LNCaP clone FGC (cell line): ENCODE measurements around the gene ACKR2.

ENCODE experiments used
- DNase-seq: peaks from one replicate; pipeline ENCODE4 v3.0.0-alpha.2; 2011; ENCODE audit warnings: low read depth
- H3K4me3 ChIP-seq: 2 replicates; pipeline ENCODE4 v1.5.1; 2011; ENCODE audit warnings: mild to moderate bottlenecking, low read depth, low read length, control low read depth
- TF ChIP-seq, protein P1 (sequence below): IDR thresholded peaks from 2 replicates; pipeline ENCODE4 v1.5.1; 2012; ENCODE audit warnings: mild to moderate bottlenecking; ENCODE audit not compliant: control insufficient read depth, insufficient read depth; ENCODE audit errors: extremely low read depth

ACKR2 gene, protein sequence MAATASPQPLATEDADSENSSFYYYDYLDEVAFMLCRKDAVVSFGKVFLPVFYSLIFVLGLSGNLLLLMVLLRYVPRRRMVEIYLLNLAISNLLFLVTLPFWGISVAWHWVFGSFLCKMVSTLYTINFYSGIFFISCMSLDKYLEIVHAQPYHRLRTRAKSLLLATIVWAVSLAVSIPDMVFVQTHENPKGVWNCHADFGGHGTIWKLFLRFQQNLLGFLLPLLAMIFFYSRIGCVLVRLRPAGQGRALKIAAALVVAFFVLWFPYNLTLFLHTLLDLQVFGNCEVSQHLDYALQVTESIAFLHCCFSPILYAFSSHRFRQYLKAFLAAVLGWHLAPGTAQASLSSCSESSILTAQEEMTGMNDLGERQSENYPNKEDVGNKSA

DNA sequence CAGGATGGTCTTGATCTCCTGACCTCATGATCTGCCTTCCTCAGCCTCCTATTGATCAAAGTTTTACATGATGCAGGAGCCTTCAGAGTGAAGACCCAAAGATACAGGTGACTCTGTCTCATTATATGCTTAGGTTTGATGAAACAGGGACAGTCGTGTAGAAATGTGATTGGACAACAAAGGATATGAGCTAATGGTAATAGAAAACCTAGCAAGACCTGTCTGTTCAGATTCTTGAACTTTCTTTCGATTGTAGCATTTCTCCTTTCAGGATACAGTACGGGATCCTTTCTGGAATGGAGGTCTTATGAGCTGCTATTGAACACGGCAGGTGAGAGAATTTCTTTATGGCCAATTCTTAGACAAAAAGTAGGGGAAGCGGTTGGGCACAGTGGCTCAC, at the start of gene ACKR2:
Gene ACKR2 (plus strand): TSS at position 244 of the 400 bp plus-strand sequence. CDS start 55,058 bp downstream, outside the sequence.
- no peak for DNase-seq
- H3K4me3 ChIP-seq: no peak within 1 kb of the TSS
- TF ChIP-seq, protein P1, sequence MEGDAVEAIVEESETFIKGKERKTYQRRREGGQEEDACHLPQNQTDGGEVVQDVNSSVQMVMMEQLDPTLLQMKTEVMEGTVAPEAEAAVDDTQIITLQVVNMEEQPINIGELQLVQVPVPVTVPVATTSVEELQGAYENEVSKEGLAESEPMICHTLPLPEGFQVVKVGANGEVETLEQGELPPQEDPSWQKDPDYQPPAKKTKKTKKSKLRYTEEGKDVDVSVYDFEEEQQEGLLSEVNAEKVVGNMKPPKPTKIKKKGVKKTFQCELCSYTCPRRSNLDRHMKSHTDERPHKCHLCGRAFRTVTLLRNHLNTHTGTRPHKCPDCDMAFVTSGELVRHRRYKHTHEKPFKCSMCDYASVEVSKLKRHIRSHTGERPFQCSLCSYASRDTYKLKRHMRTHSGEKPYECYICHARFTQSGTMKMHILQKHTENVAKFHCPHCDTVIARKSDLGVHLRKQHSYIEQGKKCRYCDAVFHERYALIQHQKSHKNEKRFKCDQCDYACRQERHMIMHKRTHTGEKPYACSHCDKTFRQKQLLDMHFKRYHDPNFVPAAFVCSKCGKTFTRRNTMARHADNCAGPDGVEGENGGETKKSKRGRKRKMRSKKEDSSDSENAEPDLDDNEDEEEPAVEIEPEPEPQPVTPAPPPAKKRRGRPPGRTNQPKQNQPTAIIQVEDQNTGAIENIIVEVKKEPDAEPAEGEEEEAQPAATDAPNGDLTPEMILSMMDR: no peak

DNA sequence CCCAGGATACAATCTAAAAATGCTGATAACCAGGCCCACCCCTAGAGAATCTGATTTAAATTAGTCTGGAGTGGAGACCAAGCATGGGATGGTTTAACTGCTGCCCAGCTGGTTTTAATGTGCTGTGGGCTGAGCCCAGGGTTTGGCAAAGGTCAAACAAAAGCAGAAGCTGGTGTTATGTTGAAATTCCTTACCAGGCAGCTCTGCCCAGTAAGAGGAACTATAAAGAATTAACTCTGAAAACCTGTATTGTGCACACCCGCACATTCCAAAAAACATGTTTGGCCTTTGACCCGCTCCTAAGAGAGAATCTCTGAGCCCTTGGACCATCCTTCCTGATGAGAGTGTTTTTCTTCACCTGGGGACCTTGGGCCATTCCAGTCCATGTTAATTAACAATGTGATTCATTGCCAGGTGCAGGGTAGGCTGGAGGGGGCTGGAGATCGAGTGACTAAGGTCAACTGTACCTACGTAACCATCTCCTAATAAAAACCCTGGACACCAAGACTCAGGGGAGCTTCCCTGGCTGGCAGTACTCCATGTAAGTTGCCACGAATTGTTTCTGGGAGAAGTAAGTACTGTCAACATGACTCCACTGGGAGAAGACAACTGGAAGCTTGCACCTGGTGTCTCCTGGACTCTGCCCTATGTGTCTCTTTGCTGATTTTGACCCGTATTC, 47.1 kb upstream of the ACKR2 start:
- H3K4me3 ChIP-seq: no peak overlapping the region
- no peak for DNase-seq
- TF ChIP-seq, protein P1: no peak

DNA sequence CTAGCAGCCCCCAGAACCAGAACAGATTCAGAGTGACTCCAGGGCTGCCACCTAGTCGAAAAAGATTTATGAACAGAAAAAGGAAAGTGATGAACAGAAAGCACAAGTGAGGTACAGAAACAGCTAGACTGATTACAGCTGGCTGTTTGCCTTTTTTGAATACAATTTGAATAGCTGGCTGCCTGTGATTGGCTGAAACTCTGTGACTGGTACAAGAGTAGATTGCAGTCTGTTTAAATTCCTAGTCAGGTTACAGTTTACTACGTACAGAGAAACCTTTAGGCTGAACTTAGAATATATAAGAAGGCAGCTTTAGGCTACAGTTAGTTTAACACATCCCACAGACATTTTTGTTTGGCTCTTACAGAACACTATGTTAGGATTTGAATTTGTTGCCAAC, 46.2 kb upstream of the ACKR2 start:
- DNase-seq: no peak
- TF ChIP-seq, protein P1: no peak
- no peak overlapping the region for H3K4me3 ChIP-seq

- H3K4me3 ChIP-seq: no peak overlapping the region
- DNase-seq: no peak
- TF ChIP-seq, protein P1: no peak
These were observed 45.1 kb upstream of the ACKR2 start for GRCh38 chr3:42764115-42764514.

DNA sequence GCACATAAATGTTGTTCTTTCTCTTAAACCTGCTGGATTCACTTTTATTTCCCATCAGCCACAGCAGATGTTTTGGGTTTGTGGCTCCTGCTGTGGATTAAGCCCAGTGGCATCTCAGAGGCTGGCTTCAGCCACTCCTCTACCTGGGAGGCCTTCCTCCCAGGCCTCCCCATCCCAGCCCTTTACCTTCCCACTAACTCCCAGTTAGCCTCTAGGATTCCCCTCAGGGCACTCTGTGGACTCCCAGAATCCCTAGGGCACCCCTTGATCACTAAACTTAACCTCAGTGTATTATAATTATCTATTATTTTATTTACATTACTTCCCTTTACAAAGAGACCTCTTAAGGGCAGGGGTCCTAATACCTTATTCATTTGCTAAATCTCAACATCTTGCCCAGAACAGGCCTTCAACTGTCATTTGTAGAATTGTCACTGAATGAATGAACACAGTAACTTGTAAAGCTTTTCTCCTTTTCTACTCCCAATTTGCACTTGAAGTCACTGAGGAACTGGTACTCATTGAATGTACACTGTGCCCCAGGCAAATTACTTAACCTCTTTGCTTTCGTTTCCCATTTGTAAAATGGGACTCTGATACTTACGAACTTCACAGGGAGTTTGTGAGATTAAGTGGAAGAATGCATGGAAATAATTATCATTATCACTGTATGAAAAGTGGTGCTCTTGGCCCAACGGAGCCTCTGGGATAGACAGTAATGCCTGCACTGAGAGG, 44.5 kb upstream of the ACKR2 start:
- H3K4me3 ChIP-seq: no peak overlapping the region
- DNase-seq: no peak
- TF ChIP-seq, protein P1: no peak

- TF ChIP-seq, protein P1: no peak
- H3K4me3 ChIP-seq: no peak overlapping the region
- DNase-seq: no peak
These were observed 39.6 kb upstream of the ACKR2 start for GRCh38 chr3:42769477-42770131.
